Mesendoderm (in vitro differentiated cells): ENCODE measurements around the gene TMEM178B.

Experiments
- DNase-seq: peaks from one replicate; pipeline ENCODE4 v3.0.0; 2013
- H2AK5ac ChIP-seq: 2 replicates; pipeline ENCODE4 v1.6.1; 2013; ENCODE audit warnings: low read length, inconsistent platforms
- H2BK120ac ChIP-seq: 2 replicates; pipeline ENCODE4 v1.6.1; 2013; ENCODE audit warnings: low read depth, mild to moderate bottlenecking, low read length, moderate library complexity, mixed read lengths
- H2BK15ac ChIP-seq: replicated peaks from 2 replicates; pipeline ENCODE4 v1.6.1; 2013; ENCODE audit warnings: low read depth, mild to moderate bottlenecking, moderate library complexity
- H2BK5ac ChIP-seq: 2 replicates; pipeline ENCODE4 v1.6.1; 2013; ENCODE audit warnings: low read length, inconsistent platforms
- H3K18ac ChIP-seq: 2 replicates; pipeline ENCODE4 v1.6.1; 2013; ENCODE audit warnings: mild to moderate bottlenecking, low read length, mixed read lengths
- H3K23ac ChIP-seq: one replicate; pipeline ENCODE4 v1.6.1; 2013; ENCODE audit warnings: low read length
- H3K27ac ChIP-seq: 2 replicates; pipeline ENCODE4 v1.5.1; 2013; ENCODE audit warnings: low read depth, mild to moderate bottlenecking, inconsistent platforms, low read length, moderate library complexity
- H3K27me3 ChIP-seq: 2 replicates; pipeline ENCODE4 v1.6.1; 2013; ENCODE audit warnings: low read length, control low read depth, mild to moderate bottlenecking, inconsistent platforms; ENCODE audit not compliant: insufficient read depth, poor library complexity
- H3K36me3 ChIP-seq: 2 replicates; pipeline ENCODE4 v1.6.1; 2013; ENCODE audit warnings: low read length, inconsistent platforms; ENCODE audit not compliant: control insufficient read depth, insufficient read depth
- H3K4ac ChIP-seq: one replicate; pipeline ENCODE4 v1.6.1; 2013; ENCODE audit warnings: low read depth, mild to moderate bottlenecking, low read length, moderate library complexity
- H3K4me1 ChIP-seq: 2 replicates; pipeline ENCODE4 v1.6.1; 2013; ENCODE audit warnings: low read depth, low read length, inconsistent platforms; ENCODE audit not compliant: control insufficient read depth
- H3K4me2 ChIP-seq: 2 replicates; pipeline ENCODE4 v1.6.1; 2013; ENCODE audit warnings: low read length
- H3K4me3 ChIP-seq: 2 replicates; pipeline ENCODE4 v1.5.1; 2013; ENCODE audit warnings: mild to moderate bottlenecking, low read length
- H3K56ac ChIP-seq: one replicate; pipeline ENCODE4 v1.6.1; 2013; ENCODE audit warnings: low read length
- H3K79me1 ChIP-seq: 2 replicates; pipeline ENCODE4 v1.6.1; 2013; ENCODE audit warnings: low read length, inconsistent platforms
- H3K79me2 ChIP-seq: 2 replicates; pipeline ENCODE4 v1.6.1; 2013; ENCODE audit warnings: mild to moderate bottlenecking, low read length; ENCODE audit not compliant: control insufficient read depth, insufficient read depth
- H3K9ac ChIP-seq: 2 replicates; pipeline ENCODE4 v1.6.1; 2013; ENCODE audit warnings: low read length, inconsistent platforms
- H4K5ac ChIP-seq: one replicate; pipeline ENCODE4 v1.6.1; 2013; ENCODE audit warnings: low read length
- H4K8ac ChIP-seq: one replicate; pipeline ENCODE4 v1.6.1; 2013; ENCODE audit warnings: low read depth, mild to moderate bottlenecking, control low read depth, low read length, moderate library complexity
- WGBS: extraction: QIAGEN DNeasy Blood & Tissue Kit; methylation state at CpG from one replicate; pipeline ENCODE4 v1.1.7; 2013; ENCODE audit warnings: low lambda C conversion rate, missing lambda C conversion rate; ENCODE audit not compliant: insufficient coverage; ENCODE audit errors: extremely low coverage; 5-methylcytosine and 5-hydroxymethylcytosine counted together

TMEM178B gene

DNA sequence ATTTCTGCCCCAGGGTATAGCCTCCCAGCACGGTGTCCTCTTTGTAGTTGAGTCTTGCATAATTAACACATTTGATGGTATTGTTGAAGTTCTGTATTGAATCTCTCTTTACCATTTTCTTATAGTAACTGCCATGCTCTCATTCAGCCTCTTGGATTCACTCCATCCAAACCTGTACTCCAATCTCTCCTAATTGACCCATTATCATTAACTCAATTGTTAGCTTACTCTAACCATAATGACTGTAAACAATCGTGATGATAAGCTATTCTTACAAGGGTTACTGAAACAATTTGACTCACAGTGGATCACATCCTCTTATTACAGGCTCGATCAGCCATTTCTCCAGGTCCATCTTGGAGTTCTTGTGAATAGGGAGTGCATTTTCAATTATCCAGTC, 285.4 kb downstream of the TMEM178B start:
- Histone ChIP-seq H3K56ac (no peak overlapping the region), H3K4me2 (no peak overlapping the region), H2BK120ac (no peak overlapping the region), H4K5ac (no peak overlapping the region), H3K79me2 (no peaks in the 10 kb centered on the region), H3K18ac (no peak overlapping the region), H2BK15ac (no peak overlapping the region), H3K23ac (no peak overlapping the region), H3K27ac (no peak overlapping the region), H3K36me3 (no peaks in the 10 kb centered on the region), H2AK5ac (no peak overlapping the region), H3K9ac (no peak overlapping the region), H3K79me1 (no peaks in the 10 kb centered on the region), H3K4ac (no peak overlapping the region), H3K4me3 (no peak overlapping the region), H2BK5ac (no peak overlapping the region), H3K4me1 (peaks cover 10% of the 10 kb centered on the region), H3K27me3 (no peaks in the 10 kb centered on the region), H4K8ac (no peak overlapping the region)
- DNase-seq: peak; percentile 69
- no CpG with 5 or more reads among the region's 3 CpGs for WGBS

DNA sequence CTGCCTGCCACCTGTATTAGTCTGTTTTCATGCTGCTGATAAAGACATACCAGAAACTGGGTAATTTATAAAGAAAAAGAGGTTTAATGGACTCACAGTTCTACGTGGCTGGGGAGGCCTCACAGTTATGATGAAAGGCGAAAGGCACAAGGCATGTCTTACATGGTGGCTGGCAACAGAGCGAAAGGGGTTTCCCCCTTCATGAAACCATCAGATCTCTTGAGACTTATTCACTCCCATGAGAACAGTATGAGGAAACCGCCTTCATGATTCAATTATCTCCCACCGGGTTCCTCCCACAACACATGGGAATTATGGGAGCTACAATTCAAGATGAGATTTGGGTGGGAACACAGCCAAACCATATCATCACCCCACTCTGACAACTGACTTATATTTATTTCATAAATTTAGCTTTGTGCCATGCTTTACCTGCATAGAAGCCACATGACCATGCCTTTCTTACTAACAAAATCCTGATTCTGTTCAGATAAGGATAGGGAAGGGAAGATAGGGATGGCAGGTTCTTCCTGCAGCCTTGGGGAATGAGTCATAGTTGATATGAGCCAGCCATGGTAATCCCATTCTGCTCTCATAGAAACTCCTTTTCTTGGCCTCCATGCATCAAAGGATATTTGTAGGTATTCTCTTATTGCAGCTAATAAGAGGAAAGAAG, 286.0 kb downstream of the TMEM178B start:
- Histone ChIP-seq H3K23ac (no peak overlapping the region), H3K79me1 (no peaks in the 10 kb centered on the region), H3K4ac (no peak overlapping the region), H3K27me3 (no peaks in the 10 kb centered on the region), H3K4me2 (no peak overlapping the region), H3K18ac (peak overlapping the region; percentile 56), H3K4me3 (no peak overlapping the region), H3K79me2 (no peaks in the 10 kb centered on the region), H2BK15ac (no peak overlapping the region), H2BK120ac (no peak overlapping the region), H3K27ac (no peak overlapping the region), H4K8ac (no peak overlapping the region), H4K5ac (no peak overlapping the region), H3K9ac (no peak overlapping the region), H3K56ac (no peak overlapping the region), H3K36me3 (no peaks in the 10 kb centered on the region), H2AK5ac (no peak overlapping the region), H2BK5ac (no peak overlapping the region), H3K4me1 (peaks cover 10% of the 10 kb centered on the region)
- no CpG with 5 or more reads among the region's 5 CpGs for WGBS
- DNase-seq: peak; percentile 83

DNA sequence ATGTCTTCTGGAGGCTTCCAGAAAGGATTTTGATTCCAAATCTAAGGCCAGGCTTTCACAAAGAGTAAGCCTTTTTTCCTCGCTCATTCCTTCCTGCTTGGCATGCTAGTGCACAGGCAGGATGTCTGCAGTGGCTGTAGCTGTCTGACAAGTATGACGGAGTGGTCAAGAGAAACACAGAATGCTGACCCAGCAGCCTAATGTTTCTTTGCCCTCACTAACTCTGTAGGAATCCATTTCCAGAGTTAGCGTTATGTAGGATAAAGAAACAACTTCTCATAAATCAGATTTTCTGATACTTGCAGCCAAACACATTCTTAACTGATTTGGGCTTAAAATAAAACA, 286.5 kb downstream of the TMEM178B start:
- Histone ChIP-seq H3K27ac (no peak overlapping the region), H3K18ac (peak overlapping the region; percentile 56), H3K23ac (no peak overlapping the region), H3K9ac (no peak overlapping the region), H3K4ac (no peak overlapping the region), H2BK15ac (no peak overlapping the region), H3K4me1 (peaks cover 10% of the 10 kb centered on the region), H3K79me2 (no peaks in the 10 kb centered on the region), H3K27me3 (no peaks in the 10 kb centered on the region), H3K4me2 (no peak overlapping the region), H3K36me3 (no peaks in the 10 kb centered on the region), H3K79me1 (no peaks in the 10 kb centered on the region), H3K56ac (no peak overlapping the region), H4K5ac (no peak overlapping the region), H3K4me3 (no peak overlapping the region), H2BK120ac (no peak overlapping the region), H2BK5ac (no peak overlapping the region), H4K8ac (no peak overlapping the region), H2AK5ac (no peak overlapping the region)
- WGBS: no CpG with 5 or more reads among the region's 3 CpGs
- DNase-seq: no peak

DNA sequence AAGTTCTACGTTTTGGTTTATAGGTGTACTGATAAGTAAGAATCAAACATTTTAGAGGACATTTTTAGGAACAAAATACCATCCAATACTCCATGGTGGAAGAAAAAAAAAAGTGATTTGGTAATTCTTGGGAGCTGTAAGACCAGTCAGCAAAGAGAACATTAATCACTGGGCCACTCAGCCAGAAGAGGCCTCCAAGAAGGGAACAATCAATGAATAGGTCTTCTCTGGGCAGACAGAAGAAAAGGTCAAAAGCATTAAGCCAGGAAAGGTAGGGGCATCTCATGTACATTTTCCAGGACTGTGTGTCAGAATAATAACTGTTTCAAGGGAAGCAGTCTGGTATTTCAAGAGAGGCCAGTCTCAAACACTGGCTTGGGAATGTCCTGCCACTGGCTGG, 286.9 kb downstream of the TMEM178B start:
- no peak overlapping the region for H2BK15ac ChIP-seq
- no peaks in the 10 kb centered on the region for H3K79me1 ChIP-seq
- no peaks in the 10 kb centered on the region for H3K79me2 ChIP-seq
- H2AK5ac ChIP-seq: no peak overlapping the region
- H2BK5ac ChIP-seq: no peak overlapping the region
- no peak overlapping the region for H4K5ac ChIP-seq
- no peak overlapping the region for H3K4me3 ChIP-seq
- H2BK120ac ChIP-seq: peak overlapping the region; percentile 28
- no peak overlapping the region for H3K9ac ChIP-seq
- no peak overlapping the region for H3K18ac ChIP-seq
- no peak overlapping the region for H4K8ac ChIP-seq
- H3K27me3 ChIP-seq: no peaks in the 10 kb centered on the region
- no peak for DNase-seq
- no CpG with 5 or more reads among the region's 1 CpG for WGBS
- peaks cover 10% of the 10 kb centered on the region for H3K4me1 ChIP-seq
- H3K23ac ChIP-seq: no peak overlapping the region
- H3K27ac ChIP-seq: no peak overlapping the region
- no peak overlapping the region for H3K56ac ChIP-seq
- no peak overlapping the region for H3K4ac ChIP-seq
- H3K4me2 ChIP-seq: no peak overlapping the region
- no peaks in the 10 kb centered on the region for H3K36me3 ChIP-seq

DNA sequence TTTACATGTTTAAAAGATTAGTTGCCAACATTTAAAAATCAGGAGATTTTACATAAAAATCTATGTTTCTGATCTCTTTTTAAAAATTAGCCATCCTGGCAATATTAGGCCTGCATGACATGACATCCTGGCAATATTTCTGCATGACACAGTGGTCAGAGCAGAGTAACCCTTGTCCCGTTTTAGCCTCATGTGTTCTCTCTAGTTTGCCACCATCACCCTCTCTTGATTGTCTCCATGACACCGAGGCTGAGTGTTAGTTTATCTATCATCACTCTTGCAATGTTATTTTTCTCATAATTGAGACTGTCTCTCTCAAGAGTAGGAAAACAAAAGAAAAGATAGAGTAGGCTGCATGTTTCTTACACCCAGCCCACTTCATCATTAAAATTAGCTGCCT, 287.6 kb downstream of the TMEM178B start:
- no peak overlapping the region for H3K23ac ChIP-seq
- no CpG with 5 or more reads among the region's 2 CpGs for WGBS
- no peak overlapping the region for H3K4ac ChIP-seq
- H4K8ac ChIP-seq: no peak overlapping the region
- H3K36me3 ChIP-seq: no peaks in the 10 kb centered on the region
- H2AK5ac ChIP-seq: no peak overlapping the region
- no peak overlapping the region for H4K5ac ChIP-seq
- H3K56ac ChIP-seq: no peak overlapping the region
- no peak overlapping the region for H3K4me3 ChIP-seq
- H3K27me3 ChIP-seq: no peaks in the 10 kb centered on the region
- peaks cover 10% of the 10 kb centered on the region for H3K4me1 ChIP-seq
- no peak overlapping the region for H2BK120ac ChIP-seq
- DNase-seq: no peak
- H3K4me2 ChIP-seq: no peak overlapping the region
- no peak overlapping the region for H3K18ac ChIP-seq
- no peak overlapping the region for H3K9ac ChIP-seq
- no peak overlapping the region for H2BK15ac ChIP-seq
- no peak overlapping the region for H3K27ac ChIP-seq
- H2BK5ac ChIP-seq: no peak overlapping the region
- no peaks in the 10 kb centered on the region for H3K79me2 ChIP-seq
- no peaks in the 10 kb centered on the region for H3K79me1 ChIP-seq

DNA sequence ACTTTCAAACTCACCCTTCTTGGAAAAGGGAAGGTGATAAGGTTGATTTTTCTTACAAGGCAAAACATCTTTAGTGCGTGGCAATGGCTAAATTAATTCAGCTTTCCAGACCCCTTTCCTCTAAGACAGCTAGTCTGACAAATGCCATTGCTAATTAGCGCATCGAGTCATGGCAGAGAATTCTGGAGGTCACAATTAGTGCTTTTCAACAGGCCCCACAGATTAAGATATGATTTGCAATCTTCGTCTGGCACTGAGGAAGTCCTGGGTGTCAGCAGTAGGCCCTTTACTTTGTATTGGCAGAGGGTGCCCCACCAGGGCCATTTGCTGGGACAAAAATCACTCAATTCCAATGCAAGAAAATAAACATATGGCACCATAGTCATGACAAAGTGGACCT, 288.1 kb downstream of the TMEM178B start:
- H2AK5ac ChIP-seq: no peak overlapping the region
- peak; percentile 69 for DNase-seq
- H3K4me2 ChIP-seq: no peak overlapping the region
- H2BK15ac ChIP-seq: no peak overlapping the region
- no peaks in the 10 kb centered on the region for H3K36me3 ChIP-seq
- H3K23ac ChIP-seq: no peak overlapping the region
- no peak overlapping the region for H3K27ac ChIP-seq
- H3K4me1 ChIP-seq: peaks cover 10% of the 10 kb centered on the region
- H3K4ac ChIP-seq: no peak overlapping the region
- no peak overlapping the region for H2BK120ac ChIP-seq
- H3K4me3 ChIP-seq: no peak overlapping the region
- H3K79me1 ChIP-seq: no peaks in the 10 kb centered on the region
- no peaks in the 10 kb centered on the region for H3K27me3 ChIP-seq
- no peak overlapping the region for H3K56ac ChIP-seq
- H3K9ac ChIP-seq: no peak overlapping the region
- H4K5ac ChIP-seq: no peak overlapping the region
- H2BK5ac ChIP-seq: no peak overlapping the region
- peak overlapping the region; percentile 41 for H3K18ac ChIP-seq
- H3K79me2 ChIP-seq: no peaks in the 10 kb centered on the region
- no peak overlapping the region for H4K8ac ChIP-seq
- no CpG with 5 or more reads among the region's 4 CpGs for WGBS
